Prostate gland (tissue), 2 donors: ENCODE measurements around the gene CAVIN4.

Source experiments
- CTCF ChIP-seq, 4 experiments: fragments of 200-600 bp in 2 of 4; fragments of 450-650 bp in 2 of 4; sonication (generic) in 2 of 4; IDR thresholded peaks; 1 replicate in 3 of 4; 2 replicates in 1 of 4; pipeline ENCODE4 v1.5.1; 2016 to 2019; ENCODE audit warnings: antibody characterized with exemption in 4 of 4, mild to moderate bottlenecking in 2 of 4, moderate library complexity in 2 of 4
- POLR2A ChIP-seq: fragments of 450-650 bp; IDR thresholded peaks from one replicate; pipeline ENCODE4 v1.6.1; 2016; ENCODE audit warnings: antibody characterized with exemption, mild to moderate bottlenecking
- POLR2AphosphoS5 ChIP-seq: sonication (generic); formaldehyde crosslinking; IDR thresholded peaks from one replicate; pipeline ENCODE4 v1.6.1; 2017; ENCODE audit warnings: antibody characterized with exemption

- TF ChIP-seq CTCF (IDR thresholded peaks at IDR 0.05) (no peak), POLR2AphosphoS5 (no peak), POLR2A (no peak)
Observed at GRCh38 chr9:100577776-100578448, at the start of gene CAVIN4.
